Gastrocnemius medialis (tissue), 4 donors: ENCODE measurements around the gene ACYP2.

Experiments used
- CTCF ChIP-seq, 5 experiments: fragments of 450-650 bp in 3 of 5; fragments of 200-600 bp in 2 of 5; sonication (generic) in 2 of 5; IDR thresholded peaks in 4 of 5; conservative IDR thresholded peaks in 1 of 5; 1 replicate in 4 of 5; 2 replicates in 1 of 5; pipeline ENCODE4 v1.5.1; 2016 to 2019; ENCODE audit warnings: antibody characterized with exemption in 5 of 5, mild to moderate bottlenecking in 3 of 5, moderate library complexity in 3 of 5
- POLR2A ChIP-seq, 2 donors: fragments of 450-650 bp; IDR thresholded peaks; one replicate each; pipeline ENCODE4 v1.6.1; 2017; ENCODE audit warnings: antibody characterized with exemption in 2 of 2, mild to moderate bottlenecking in 2 of 2, moderate library complexity in 2 of 2

- no peak for TF ChIP-seq POLR2A (IDR thresholded peaks at IDR 0.05)
- TF ChIP-seq CTCF (IDR thresholded peaks at IDR 0.05 in 4 of 5, conservative IDR thresholded peaks at IDR 0.05 in 1 of 5): no peak
Observed at GRCh38 chr2:54077088-54077900, 38.1 kb upstream of the ACYP2 start.
